Ovary (tissue), 3 donors: ENCODE data around the gene KLC1.

Experiments
- EP300 ChIP-seq: sonication (generic); formaldehyde crosslinking; IDR thresholded peaks from one replicate; pipeline ENCODE4 v1.6.1; 2017; ENCODE audit warnings: antibody characterized with exemption
- TF ChIP-seq, protein P1 (sequence below), 3 donors: fragments of 450-650 bp in 2 of 3; fragments of 200-600 bp in 1 of 3; IDR thresholded peaks; one replicate each; pipeline versions ENCODE4 v1.5.1 to v1.8.0; 2016 to 2022; ENCODE audit warnings: antibody characterized with exemption in 3 of 3, mild to moderate bottlenecking in 1 of 3
- donor health status: DM: no; HTN: no; CAD: no.

DNA sequence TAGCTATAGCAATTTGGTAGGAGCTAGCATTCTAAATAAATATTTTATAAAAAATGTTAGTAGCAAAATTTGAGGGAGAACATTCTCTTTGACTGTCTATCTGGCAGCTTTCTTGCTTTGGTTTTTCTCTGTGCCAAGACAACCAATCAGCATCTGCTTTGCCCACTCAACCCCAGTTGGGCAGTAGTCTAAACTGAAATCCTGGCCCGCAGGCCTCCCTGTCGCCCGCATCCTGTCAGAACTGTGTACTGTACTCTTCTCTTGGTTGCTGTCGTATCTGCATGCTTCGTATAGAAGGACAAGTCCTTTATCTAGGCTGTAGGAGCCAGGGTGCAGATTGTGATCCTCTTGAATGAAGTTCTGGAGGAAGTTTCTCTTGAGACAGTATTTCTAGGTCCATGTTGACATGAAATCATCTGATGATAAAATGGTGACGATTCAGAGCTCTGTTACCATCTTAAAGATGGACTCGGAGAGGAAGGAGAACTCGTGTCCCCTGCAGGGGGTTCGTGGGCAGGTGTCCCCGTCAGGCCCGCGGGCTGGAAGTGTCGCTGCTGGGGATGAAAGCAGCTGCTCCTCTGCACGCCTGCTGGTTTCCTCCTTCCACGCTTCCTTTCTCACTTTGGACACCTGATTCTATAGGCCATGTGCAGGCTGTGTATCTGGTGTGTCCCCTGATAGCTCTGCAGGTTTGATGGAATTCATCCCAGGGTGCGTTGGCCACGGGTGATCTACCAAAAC is 51.6 kb downstream of the KLC1 start:
- TF ChIP-seq, protein P1, sequence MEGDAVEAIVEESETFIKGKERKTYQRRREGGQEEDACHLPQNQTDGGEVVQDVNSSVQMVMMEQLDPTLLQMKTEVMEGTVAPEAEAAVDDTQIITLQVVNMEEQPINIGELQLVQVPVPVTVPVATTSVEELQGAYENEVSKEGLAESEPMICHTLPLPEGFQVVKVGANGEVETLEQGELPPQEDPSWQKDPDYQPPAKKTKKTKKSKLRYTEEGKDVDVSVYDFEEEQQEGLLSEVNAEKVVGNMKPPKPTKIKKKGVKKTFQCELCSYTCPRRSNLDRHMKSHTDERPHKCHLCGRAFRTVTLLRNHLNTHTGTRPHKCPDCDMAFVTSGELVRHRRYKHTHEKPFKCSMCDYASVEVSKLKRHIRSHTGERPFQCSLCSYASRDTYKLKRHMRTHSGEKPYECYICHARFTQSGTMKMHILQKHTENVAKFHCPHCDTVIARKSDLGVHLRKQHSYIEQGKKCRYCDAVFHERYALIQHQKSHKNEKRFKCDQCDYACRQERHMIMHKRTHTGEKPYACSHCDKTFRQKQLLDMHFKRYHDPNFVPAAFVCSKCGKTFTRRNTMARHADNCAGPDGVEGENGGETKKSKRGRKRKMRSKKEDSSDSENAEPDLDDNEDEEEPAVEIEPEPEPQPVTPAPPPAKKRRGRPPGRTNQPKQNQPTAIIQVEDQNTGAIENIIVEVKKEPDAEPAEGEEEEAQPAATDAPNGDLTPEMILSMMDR (IDR thresholded peaks at IDR 0.05), result no peak
- no peak for TF ChIP-seq EP300
